DOHH2 (cell line): Measurements from ENCODE around the gene RAB5IF.

ENCODE experiments used
- H3F3A ChIP-seq: fragments of 200-600 bp; sonication (generic), shearing (Covaris generic); 2 replicates; pipeline ENCODE4 v1.6.0; 2016; ENCODE audit warnings: antibody characterized with exemption, mild to moderate bottlenecking; ENCODE audit not compliant: control insufficient read depth, insufficient read depth
- H3K27ac ChIP-seq: fragments of 200-600 bp; sonication (generic); 2 replicates; pipeline ENCODE4 v1.5.1; 2014; ENCODE audit warnings: low read depth, mild to moderate bottlenecking, low read length, moderate library complexity
- H3K27me3 ChIP-seq: fragments of 200-600 bp; sonication (generic); 2 replicates; pipeline ENCODE4 v1.6.1; 2014; ENCODE audit warnings: mild to moderate bottlenecking, low read length, mixed read lengths; ENCODE audit not compliant: control insufficient read depth
- H3K36me3 ChIP-seq: fragments of 200-600 bp; sonication (generic); 2 replicates; pipeline ENCODE4 v1.6.1; 2014; ENCODE audit warnings: mild to moderate bottlenecking, low read length, moderate library complexity, mixed read lengths; ENCODE audit not compliant: control insufficient read depth
- H3K4me1 ChIP-seq: fragments of 200-600 bp; sonication (generic); 2 replicates; pipeline ENCODE4 v1.6.1; 2014; ENCODE audit warnings: mild to moderate bottlenecking, low read length, mixed read lengths; ENCODE audit not compliant: control insufficient read depth
- H3K4me2 ChIP-seq: fragments of 200-600 bp; sonication (generic); 2 replicates; pipeline ENCODE4 v1.6.0; 2014; ENCODE audit warnings: mild to moderate bottlenecking, low read length, moderate library complexity
- H3K4me3 ChIP-seq: fragments of 200-600 bp; sonication (generic); 2 replicates; pipeline ENCODE4 v1.5.1; 2014; ENCODE audit warnings: mild to moderate bottlenecking, low read length, mixed read lengths
- H3K79me2 ChIP-seq: fragments of 200-600 bp; sonication (generic); 2 replicates; pipeline ENCODE4 v1.6.1; 2014; ENCODE audit warnings: mild to moderate bottlenecking, low read length, mixed read lengths; ENCODE audit not compliant: control insufficient read depth
- H3K9me2 ChIP-seq: fragments of 200-600 bp; sonication (generic); replicated peaks from 2 replicates; pipeline ENCODE4 v1.6.1; 2014; ENCODE audit warnings: mild to moderate bottlenecking, low read length, mixed read lengths; ENCODE audit not compliant: control insufficient read depth
- H3K9me3 ChIP-seq: fragments of 200-600 bp; sonication (generic); 2 replicates; pipeline ENCODE4 v1.6.1; 2014; ENCODE audit warnings: antibody characterized with exemption, low read length, mixed read lengths; ENCODE audit not compliant: control insufficient read depth, insufficient read depth
- H4K20me1 ChIP-seq: fragments of 200-600 bp; sonication (generic); 2 replicates; pipeline ENCODE4 v1.6.0; 2014; ENCODE audit warnings: low read depth, mild to moderate bottlenecking, antibody characterized with exemption, low read length, moderate library complexity; ENCODE audit not compliant: control insufficient read depth, insufficient read depth
- EZH2phosphoT487 ChIP-seq: fragments of 200-600 bp; sonication (generic); IDR thresholded peaks from 2 replicates; pipeline ENCODE4 v1.6.1; 2017; ENCODE audit warnings: borderline replicate concordance, mild to moderate bottlenecking, antibody characterized with exemption, low read length, moderate library complexity, mixed read lengths
- TF ChIP-seq, protein P1 (sequence below): fragments of 200-600 bp; sonication (generic); IDR thresholded peaks from one replicate; pipeline ENCODE4 v1.5.1; 2014; ENCODE audit warnings: antibody characterized with exemption, mild to moderate bottlenecking, low read depth, low read length; ENCODE audit not compliant: poor library complexity, severe bottlenecking

The RAB5IF gene

GRCh38 chr20:36584018-36584481 lies 21.5 kb upstream of the RAB5IF start:
- Histone ChIP-seq H3K36me3 (peaks cover 78% of the 10 kb centered on the region), H3K9me2 (no peaks in the 10 kb centered on the region), H3K79me2 (peaks cover 11% of the 10 kb centered on the region)

GRCh38 chr20:36585410-36586125 lies 20.0 kb upstream of the RAB5IF start:
- Histone ChIP-seq H3K9me2 (no peaks in the 10 kb centered on the region), H3K4me3 (no peak overlapping the region), H3K4me1 (no peaks in the 10 kb centered on the region), H3F3A (no peaks in the 10 kb centered on the region; the same call in 1 of the 2 replicates), H3K79me2 (no peaks in the 10 kb centered on the region; the same call in 1 of the 2 replicates), H3K27me3 (no peaks in the 10 kb centered on the region), H3K36me3 (peaks cover 68% of the 10 kb centered on the region), H3K27ac (no peak overlapping the region), H3K4me2 (no peak overlapping the region), H4K20me1 (no peaks in the 10 kb centered on the region), H3K9me3 (no peaks in the 10 kb centered on the region)
- no peak for TF ChIP-seq EZH2phosphoT487
- TF ChIP-seq, protein P1, sequence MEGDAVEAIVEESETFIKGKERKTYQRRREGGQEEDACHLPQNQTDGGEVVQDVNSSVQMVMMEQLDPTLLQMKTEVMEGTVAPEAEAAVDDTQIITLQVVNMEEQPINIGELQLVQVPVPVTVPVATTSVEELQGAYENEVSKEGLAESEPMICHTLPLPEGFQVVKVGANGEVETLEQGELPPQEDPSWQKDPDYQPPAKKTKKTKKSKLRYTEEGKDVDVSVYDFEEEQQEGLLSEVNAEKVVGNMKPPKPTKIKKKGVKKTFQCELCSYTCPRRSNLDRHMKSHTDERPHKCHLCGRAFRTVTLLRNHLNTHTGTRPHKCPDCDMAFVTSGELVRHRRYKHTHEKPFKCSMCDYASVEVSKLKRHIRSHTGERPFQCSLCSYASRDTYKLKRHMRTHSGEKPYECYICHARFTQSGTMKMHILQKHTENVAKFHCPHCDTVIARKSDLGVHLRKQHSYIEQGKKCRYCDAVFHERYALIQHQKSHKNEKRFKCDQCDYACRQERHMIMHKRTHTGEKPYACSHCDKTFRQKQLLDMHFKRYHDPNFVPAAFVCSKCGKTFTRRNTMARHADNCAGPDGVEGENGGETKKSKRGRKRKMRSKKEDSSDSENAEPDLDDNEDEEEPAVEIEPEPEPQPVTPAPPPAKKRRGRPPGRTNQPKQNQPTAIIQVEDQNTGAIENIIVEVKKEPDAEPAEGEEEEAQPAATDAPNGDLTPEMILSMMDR, result no peak

More at GRCh38 chr20:36584018-36584481, 21.5 kb upstream of the RAB5IF start:
- no peak overlapping the region for H3K4me2 ChIP-seq
- H3K4me3 ChIP-seq, result no peak overlapping the region
- no peaks in the 10 kb centered on the region for H3K4me1 ChIP-seq
- no peaks in the 10 kb centered on the region for H4K20me1 ChIP-seq
- H3K27ac ChIP-seq, result no peak overlapping the region
- TF ChIP-seq EZH2phosphoT487, result no peak
- TF ChIP-seq, protein P1, result no peak
- no peaks in the 10 kb centered on the region; the same call in 1 of the 2 replicates for H3F3A ChIP-seq
- H3K9me3 ChIP-seq, result no peaks in the 10 kb centered on the region
- H3K27me3 ChIP-seq, result no peaks in the 10 kb centered on the region

DNA sequence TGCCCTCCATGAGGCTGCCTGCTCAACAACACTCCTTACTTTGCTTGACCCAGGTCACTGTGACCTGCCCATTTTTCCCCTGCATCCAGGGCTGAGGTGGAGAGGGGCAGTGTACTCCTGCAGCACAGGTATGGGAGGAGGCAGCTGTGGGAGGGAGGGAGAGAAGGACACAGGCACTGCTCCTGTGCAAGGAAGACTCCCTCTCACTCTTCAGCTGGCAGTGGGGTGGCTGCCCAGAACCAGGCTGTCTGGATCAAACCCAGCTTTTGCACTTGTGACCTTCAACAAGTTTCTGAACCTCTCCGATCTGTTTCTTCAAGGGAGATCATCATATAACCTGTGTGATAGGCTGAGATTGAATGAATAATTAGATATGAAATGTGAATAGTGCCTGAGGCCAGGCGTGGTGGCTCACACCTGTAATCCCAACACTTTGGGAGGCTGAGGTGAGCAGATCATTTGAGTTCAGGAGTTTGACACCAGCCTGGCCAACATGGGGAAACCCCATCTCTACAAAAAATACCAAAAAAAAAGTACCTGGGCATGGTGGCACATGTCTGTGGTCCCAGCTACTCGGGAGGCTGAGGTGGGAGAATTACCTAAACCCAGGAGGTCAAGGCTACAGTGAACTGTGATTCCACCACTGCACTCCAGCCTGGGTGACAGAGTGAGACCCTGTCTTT lies 18.1 kb upstream of the RAB5IF start:
- no peak overlapping the region for H3K4me3 ChIP-seq
- H3K9me2 ChIP-seq, result no peaks in the 10 kb centered on the region
- H3K9me3 ChIP-seq, result no peaks in the 10 kb centered on the region
- TF ChIP-seq, protein P1, result no peak
- no peak for TF ChIP-seq EZH2phosphoT487
- no peak overlapping the region for H3K4me2 ChIP-seq
- H3K27ac ChIP-seq, result no peak overlapping the region
- no peaks in the 10 kb centered on the region for H3K27me3 ChIP-seq
- H4K20me1 ChIP-seq, result no peaks in the 10 kb centered on the region; the same call in 1 of the 2 replicates
- H3K4me1 ChIP-seq, result peaks cover 12% of the 10 kb centered on the region
- peaks cover 68% of the 10 kb centered on the region for H3K36me3 ChIP-seq
- peaks cover 6% of the 10 kb centered on the region; the same call in 1 of the 2 replicates for H3K79me2 ChIP-seq
- H3F3A ChIP-seq, result peaks cover 9% of the 10 kb centered on the region
